NOMO-1 treated with DMSO at 0.1 percent for 48 hours (cell line): ENCODE measurements around the gene MYO3B.
"Not testable (repeated sequence)": the region's sequence is repeated elsewhere in the genome, so short reads cannot be mapped to it uniquely, and the experiment has no call there.

Experiments
- DNase-seq: peaks from one replicate; lab custom pipeline; 2025; ENCODE audit not compliant: unreplicated experiment; lab: John Stamatoyannopoulos, UW

MYO3B gene

DNA sequence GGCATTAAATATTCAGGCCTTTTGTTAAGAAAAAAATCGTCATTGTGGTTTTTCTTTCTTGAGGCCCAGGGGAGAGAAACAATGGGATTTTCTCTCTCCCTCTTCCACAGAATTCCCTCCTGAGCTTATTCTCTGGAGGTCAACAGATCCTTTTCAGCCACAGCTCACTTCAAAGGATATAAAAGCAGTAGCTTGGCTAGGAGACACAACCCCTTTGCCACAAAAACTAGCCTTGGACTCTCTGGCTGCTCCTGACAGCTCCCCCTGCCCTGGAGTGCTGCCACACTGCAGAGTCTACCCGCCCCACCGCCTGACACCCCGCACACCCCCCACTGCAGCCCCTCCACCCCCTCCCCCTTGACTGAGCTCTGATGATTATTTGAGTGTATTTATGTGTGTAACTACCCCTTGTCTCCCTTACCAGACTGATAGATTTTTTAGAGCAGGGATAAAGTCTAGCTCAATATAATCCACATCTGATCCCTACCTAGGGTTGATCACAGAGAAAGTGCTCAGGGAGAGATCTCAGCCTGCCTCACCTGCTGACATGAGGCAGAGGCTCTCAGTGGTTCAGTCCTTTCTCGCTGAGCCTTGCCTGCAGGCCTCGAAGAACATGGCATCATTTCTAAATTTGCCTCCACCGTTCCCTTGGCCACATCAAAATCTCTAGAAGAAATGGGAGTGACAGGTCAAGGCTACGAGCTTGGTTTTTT, 405.0 kb downstream of the MYO3B start:
- DNase-seq = no peak

DNA sequence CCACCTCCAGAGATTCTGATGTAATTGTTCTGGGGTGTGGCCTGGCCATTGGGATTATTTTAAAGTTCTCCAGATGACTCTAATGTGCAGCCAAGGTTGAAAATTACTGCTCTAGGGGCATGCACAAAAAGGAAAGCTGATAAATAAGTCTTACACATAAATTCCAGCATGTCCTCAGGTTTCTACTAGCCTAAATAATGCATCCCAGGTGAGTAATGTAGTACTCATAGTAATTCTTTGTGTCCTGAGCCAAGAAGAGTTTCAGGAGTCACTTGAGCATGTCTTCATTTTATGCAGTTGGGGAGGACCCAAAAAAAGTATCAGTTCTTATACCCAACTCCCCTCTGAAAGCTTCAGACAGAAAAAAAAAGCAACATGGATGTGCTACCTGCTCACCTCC, 407.1 kb downstream of the MYO3B start:
- DNase-seq = no peak

DNA sequence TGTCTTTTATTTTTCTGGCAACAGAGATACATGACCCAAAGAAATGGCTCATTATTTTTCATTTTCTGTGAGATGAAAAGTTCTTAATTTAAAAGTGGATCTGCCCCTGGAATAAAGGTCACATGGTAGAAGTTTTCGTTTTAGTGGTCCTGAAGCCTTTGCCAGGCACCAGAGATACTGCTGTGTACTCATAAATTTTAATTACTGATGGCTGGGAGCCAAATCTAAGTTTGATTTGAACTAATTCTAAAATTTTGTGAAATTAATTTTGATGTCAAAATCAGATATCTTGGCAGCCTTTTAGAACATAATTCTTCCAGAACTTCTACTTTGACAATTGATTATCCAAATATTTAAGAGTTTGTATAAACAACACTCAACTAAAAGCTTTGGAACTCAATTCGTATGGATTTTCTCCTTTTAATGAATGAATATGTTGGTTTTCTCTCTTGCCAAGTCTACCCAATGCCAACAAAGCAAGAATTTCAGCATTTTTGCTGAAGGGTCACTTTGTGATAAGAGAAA, 408.7 kb downstream of the MYO3B start:
- no peak for DNase-seq

DNA sequence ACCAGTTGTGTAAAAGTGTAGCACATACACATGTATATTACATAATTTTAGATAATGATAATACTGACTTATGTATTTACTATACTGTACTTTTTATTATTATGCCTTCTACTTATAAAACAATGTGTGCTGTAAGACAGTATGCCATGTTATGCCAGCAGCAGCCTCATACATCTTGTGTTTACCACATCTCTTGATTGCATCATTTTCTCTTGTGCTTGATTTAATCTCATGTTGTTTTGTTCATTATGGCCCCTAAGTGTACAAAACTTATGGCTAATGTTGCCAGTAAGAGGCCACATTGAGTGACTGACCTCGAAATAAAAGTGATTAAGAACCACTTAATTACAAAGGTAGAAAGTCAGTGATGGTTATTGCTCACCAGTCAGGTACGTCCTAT, 409.2 kb downstream of the MYO3B start:
- DNase-seq = no peak

DNA sequence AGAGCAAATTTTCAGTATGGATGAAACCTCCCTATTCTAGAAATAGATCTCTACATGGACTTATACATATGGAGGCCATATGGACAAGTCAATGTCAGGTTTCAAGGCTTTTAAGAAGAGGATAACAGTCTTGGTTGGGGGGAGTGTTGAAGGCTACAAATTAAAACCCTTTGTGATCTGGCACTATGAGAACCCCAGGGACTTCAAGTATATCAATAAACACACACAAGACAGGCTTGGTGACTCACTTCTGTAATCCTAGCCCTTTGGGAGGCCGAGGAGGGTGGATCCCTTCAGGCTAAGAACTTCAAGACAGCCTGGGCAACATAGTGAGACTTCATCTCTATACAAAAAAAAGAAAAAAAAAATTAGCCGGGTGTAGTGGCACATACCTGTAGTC, 410.0 kb downstream of the MYO3B start:
- no peak for DNase-seq

DNA sequence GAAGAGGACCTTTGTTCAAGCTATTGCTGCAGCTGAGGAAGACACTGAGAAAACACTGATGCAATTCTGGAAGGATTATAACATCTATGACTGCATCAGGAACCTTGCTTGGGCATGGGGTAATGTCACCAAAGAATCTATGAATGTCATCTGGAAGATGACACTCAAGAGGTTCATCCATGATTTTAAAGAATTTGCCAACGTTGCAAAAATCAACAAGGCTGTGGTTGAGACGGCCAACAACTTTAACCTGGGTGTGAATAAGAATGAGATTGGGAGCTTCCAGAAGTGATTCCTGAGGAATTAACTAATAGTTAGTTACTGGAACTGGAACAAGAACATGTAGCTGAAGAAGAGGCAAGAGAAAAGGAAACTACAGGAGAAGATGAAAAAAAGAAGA, 410.8 kb downstream of the MYO3B start:
- DNase-seq = no peak

DNA sequence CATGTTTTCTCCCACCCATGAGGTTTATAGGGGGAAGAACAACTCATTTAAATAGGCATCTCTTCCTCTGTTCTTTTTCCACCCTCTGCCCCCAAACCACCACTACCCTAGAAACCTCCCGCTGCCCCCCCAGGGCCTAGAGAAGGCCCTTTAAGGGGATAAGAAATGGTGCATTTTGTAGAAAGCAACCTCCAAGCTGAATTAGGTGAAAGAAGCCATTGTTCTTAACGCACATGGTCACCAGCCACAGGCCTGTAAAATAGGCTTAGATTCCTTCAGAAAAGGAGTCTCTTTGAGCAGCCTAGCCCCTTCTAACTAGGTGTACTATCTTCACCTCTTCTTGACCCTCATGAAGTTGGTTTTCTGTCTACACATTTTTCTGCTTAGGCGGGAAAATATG, 418.6 kb downstream of the MYO3B start:
- DNase-seq = no peak

DNA sequence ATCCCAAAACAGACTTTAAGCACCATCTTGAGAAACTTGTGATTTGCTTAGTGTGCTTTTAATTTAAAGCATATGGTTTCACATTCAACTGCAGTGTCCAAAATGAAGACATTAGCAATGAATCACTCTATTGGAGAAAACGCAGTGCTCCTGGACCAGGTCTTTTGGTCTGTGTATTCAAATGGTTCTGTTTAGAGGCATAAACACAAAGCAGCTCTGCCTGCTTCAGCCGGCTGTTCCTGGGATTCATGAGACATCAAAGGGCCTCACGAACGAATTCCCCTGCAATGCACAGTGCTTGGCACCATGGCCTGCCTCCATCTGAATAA, 420.1 kb downstream of the MYO3B start:
- DNase-seq = no peak

DNA sequence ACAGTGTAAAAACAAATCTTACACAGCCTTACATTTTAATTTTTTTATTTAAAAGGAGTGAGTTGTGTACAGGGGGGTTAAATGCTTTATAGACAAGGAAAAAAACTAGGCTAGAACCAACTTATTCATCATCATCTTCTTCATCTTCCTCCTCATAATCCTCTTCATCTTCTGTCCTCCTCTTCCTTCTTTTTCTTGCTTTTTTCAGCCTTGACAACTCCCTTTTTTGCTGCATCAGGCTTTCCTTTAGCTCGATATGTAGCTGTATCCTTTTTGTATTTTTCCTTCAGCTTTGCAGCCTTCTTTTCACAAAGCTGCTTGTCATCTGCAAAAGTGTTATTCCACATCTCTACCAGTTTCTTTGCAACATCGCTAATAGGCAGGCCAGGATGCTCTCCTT, 423.5 kb downstream of the MYO3B start:
- no peak for DNase-seq

DNA sequence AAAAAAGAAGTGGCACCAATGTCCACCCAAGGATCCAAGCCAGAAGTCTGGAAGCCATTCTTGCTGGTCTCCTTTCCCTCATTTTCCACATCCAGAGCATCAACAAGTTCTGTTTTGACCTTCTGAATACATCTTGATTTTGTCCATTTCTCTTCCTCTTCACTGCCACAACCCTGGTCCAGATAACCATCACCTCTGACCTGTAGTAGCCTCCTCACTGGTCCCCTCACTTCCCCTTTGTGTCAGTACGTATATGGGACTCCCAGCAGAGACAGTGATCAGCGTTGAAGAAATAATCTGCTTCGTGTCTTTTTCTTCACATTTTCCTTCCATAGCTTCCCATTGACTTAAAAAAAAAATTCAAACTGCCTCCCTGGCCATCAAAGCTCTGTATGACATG, 427.9 kb downstream of the MYO3B start:
- no peak for DNase-seq

DNA sequence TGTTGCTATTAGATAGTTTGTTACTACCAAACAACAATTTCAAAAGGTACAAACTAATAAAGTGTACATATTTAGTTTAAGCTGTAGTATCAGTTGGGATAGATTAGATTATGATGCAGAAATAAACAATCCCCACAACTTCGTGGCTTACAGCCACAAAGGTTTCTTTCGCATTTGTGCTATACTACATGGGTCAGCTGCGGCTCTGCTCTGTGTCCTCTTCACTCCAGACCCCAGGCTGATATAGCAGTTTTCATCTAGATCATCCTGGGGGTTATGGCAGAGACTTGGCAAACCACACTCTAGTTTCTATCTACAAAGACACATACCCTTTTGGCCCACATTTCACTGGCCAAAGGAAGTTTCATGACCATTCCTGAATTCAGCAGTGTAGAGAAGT, 429.2 kb downstream of the MYO3B start:
- DNase-seq = no peak

DNA sequence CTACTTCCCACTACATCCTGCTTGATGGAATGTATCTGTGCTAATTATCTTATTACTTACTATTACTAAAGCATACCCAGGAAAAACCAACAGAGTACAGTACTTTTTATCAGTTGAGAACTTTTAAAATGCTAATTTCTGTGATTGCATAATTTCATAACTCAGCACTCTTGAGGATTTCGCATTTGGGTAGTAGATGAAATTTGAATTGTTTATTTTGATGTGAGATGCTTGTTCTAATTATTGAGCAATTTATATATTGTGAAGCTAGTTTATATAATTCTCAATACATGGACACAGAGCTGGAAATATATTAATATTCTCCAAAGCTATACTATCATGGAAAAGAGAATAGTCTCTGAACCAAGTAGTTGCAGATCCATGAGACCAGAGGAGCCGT, 432.7 kb downstream of the MYO3B start:
- no peak for DNase-seq

DNA sequence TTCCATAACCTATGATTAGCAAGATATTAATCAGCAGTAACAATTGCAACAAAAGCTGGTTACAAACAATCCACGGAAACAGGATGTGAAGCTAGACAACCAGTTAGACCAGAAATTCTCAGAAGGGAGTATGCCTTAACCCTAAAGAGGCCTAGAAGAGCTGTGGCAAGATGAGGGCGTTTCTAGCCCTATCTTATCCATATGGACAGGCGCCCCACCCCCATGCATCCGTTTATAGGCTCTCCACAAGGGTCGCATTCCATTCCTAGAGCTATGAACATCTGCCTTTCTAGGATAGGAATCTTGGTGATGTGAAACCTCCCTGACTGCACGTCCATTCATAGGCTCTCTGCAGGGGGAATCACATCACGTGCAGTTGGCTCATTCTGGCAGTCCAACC, 441.0 kb downstream of the MYO3B start:
- DNase-seq = not testable (repeated sequence)

DNA sequence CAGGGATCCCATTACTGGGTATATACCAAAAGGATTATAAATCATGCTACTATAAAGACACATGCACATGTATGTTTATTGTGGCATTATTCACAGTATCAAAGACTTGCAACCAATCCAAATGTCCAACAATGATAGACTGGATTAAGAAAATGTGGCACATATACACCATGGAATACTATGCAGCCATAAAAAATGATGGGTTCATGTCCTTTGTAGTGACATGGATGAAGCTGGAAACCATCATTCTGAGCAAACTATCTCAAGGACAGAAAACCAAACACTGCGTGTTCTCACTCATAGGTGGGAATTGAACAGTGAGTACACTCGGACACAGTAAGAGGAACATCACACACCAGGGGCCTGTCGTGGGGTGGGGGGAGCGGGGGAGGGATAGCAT, 457.1 kb downstream of the MYO3B start:
- DNase-seq = not testable (repeated sequence)

DNA sequence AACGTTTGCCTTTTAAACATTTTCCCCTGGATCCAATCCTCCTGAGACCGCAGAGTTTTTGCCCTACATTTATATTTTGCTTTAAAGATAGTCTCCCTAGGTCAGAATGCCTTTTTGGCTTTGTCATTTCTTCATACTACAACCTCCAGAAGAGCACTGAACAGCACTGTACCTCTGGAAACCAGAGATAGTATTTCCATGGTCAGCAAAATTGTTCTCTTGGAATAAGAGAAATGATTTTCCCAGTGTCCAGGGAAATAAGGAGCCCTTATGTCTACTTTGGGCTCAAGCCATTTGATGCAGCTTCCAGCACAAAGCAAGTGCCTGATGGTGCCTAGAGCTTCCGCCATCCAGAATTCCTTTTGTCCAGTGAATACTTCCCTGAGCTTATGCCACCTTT, 461.7 kb downstream of the MYO3B start:
- no peak for DNase-seq

DNA sequence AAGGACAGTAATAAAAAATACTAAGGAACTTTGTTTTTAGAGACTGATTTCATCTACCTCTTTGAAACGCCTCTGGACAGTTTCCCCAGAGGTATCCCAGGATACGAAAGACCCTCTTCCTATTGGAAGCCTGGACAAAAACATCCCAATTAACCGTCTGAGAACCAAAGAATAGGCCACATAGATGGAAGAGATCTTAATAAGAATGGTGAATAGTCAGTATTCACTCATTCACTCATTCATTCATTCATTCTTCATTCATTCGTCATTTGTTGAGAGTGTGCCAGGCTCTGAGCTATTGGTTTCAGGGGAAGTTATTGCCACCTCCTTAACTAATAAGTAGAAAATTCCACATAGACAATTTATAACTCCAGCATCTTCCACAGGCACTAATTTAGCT, 464.0 kb downstream of the MYO3B start:
- DNase-seq = no peak

DNA sequence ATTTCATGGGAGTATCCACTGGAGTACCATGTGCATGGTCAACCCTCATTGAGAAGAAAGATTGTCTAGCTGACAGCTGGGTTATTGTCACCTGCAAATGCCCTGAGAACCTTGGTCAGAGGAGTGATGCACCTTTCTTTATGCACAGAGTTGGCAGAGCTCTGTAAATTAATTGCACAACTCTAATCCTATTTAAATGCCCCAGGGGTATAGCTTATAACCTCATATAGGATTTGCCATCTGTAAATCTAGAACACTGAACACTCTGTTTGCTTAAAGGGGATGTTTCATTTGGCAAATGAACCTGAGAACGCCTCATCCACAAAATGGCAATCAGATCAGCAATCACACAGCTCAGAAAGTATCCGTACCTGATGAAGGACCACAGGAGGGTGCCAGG, 465.4 kb downstream of the MYO3B start:
- DNase-seq = no peak

DNA sequence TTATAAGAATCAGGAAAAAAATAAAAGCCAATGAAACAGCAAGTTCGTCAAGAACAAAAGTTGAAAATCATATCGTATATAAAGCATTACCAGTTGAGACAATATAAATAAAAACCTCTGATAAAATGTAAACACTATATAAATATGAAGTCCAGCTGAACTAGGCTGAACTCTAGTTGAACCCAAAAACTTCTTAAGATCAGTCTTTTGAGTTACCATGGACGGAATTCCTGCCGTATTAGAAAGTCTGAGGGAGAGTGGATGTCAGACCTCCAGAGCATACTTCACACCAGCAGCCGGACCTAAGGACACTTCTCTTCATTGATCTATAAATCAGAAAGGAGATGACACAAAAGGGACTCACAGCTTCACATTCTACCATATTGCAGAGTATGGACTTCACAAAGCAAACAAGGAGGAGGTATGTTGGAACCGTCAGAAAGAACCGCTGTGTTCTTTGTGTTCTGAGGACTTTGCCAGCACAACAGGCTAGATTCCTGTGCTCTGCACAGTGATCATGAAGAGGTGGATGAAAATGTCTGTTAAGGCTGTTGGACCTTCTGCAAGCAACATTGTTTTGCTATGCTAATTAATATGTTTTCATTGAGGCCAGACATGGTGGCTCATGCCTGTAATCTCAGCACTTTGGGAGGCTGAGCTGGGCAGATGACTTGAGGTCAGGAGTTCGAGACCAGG, 469.9 kb downstream of the MYO3B start:
- DNase-seq = no peak

DNA sequence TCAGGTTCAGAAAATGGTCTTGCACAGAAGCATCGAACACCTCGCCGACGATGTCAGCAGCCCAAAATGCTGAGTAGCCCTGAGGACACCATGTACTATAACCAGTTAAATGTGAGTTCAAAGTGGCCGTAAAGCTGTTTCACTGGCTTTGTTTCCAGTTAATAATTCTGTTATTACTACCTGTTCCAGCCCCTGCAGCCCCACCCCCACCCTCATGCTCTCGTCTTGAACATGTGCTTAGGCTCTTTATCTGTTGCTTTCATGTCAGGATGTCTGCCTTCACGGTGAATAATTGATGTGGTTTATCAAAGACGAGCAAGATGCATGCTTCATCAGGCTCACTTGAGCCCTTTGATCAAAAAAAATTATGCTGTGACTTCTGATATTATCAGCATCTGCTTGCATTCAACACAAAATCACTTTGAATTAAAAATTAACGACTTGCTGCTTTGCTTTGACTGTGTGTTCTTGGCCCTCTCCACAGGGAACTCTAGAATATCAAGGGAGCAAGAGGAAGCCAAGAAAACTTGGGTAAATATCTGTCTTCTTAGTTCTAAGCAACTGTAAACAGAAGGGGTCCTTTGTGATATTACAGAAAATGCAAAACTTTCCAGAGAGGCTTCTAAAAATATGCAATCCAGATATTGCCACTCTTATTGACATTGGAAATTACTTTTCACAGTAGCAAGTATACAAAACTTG, 473.8 kb downstream of the MYO3B start:
- no peak for DNase-seq

DNA sequence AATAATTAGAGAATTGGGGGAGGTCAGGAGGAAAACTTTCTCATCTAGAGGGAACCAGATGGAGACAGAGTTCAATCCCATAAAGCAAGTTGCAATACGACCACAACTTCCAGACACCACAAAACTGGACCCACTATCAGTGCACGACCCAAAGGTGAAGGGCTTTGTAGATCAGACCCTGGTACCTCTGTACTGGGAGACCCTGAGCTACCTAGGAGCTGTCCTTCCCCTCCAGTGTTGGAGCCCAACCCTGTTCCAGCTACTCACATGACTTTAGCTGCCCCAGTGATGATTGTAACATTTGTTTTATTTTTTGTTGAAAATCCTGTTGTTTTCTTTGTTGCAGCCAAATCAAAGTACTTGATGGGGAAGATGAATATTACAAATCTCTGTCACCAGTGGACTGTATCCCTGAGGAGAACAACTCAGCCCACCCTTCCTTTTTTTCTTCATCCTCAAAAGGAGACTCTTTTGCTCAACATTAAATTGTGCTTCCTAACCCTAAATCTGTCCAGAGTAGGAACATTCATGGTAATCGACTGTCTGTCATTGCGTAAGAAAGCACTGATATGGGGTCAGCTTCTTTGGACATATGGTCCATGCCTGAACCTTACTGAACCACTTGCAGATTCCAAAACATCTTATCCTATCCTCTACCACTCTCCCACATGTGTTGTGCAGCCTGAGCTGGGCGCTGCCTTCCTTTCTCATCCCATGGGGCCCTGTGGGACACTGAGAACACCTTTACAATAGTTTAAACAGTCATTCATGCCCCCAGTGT, 474.9 kb downstream of the MYO3B start:
- no peak for DNase-seq

DNA sequence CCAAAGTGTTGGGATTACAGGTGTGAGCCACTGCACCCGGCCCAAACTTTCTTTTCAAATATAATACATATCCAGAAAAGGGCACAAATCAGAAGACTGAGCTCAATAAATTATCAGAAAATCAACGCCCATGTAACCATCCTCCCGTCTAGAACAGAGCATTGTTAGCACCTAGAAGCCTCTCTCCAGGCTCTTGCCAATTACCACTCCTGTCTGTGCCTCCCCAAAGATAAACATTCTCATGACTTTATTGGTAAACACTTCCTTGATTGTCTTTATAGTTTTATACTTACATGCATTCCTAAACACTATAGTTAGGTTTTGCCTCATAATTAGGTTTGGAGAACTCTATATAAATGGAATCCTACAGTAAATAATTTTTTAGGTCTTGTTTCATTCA, 478.7 kb downstream of the MYO3B start:
- DNase-seq = no peak
